H9 (cell line): ENCODE measurements around the gene PDE7B. TPM values are rescaled to one million over a fixed set of nuclear protein-coding genes. Genes with fewer than 3 reads are reported as not detected.

Experiments used
- DNase-seq: peaks from one replicate; pipeline ENCODE4 v3.0.0-alpha.2; 2017
- H2AFZ ChIP-seq: one replicate; pipeline ENCODE4 v1.6.1; 2013; ENCODE audit warnings: mild to moderate bottlenecking, low read length, control low read depth, moderate library complexity
- H2AK5ac ChIP-seq: 2 replicates; pipeline ENCODE4 v1.6.1; 2013; ENCODE audit warnings: low read length, control low read depth, mixed read lengths; ENCODE audit not compliant: insufficient read length
- H2BK120ac ChIP-seq: one replicate; pipeline ENCODE4 v1.6.1; 2013; ENCODE audit warnings: low read depth, mild to moderate bottlenecking, low read length, control low read depth, inconsistent platforms; ENCODE audit not compliant: poor library complexity, severe bottlenecking
- H2BK12ac ChIP-seq: 2 replicates; pipeline ENCODE4 v1.6.1; 2013; ENCODE audit warnings: low read length, control low read depth, mixed read lengths, low read depth; ENCODE audit not compliant: insufficient read length
- H2BK15ac ChIP-seq: 2 replicates; pipeline ENCODE4 v1.6.1; 2013; ENCODE audit warnings: low read depth, low read length, control low read depth
- H2BK20ac ChIP-seq: one replicate; pipeline ENCODE4 v1.6.1; 2013; ENCODE audit warnings: low read depth, mild to moderate bottlenecking, low read length, control low read depth, inconsistent platforms; ENCODE audit not compliant: poor library complexity, severe bottlenecking
- H2BK5ac ChIP-seq: 2 replicates; pipeline ENCODE4 v1.6.1; 2013; ENCODE audit warnings: low read length, control low read depth, mixed read lengths; ENCODE audit not compliant: insufficient read length
- H3K14ac ChIP-seq: 2 replicates; pipeline ENCODE4 v1.6.1; 2013; ENCODE audit warnings: low read length, control low read depth; ENCODE audit not compliant: insufficient read depth
- H3K18ac ChIP-seq: 2 replicates; pipeline ENCODE4 v1.6.1; 2013; ENCODE audit warnings: low read depth, mild to moderate bottlenecking, mixed read lengths, low read length, control low read depth; ENCODE audit not compliant: insufficient read length
- H3K23ac ChIP-seq: 2 replicates; pipeline ENCODE4 v1.6.1; 2013; ENCODE audit warnings: low read length, control low read depth, mixed read lengths, low read depth; ENCODE audit not compliant: insufficient read length
- H3K23me2 ChIP-seq: 2 replicates; pipeline ENCODE4 v1.6.1; 2013; ENCODE audit warnings: low read depth, mild to moderate bottlenecking, mixed read lengths, low read length, control low read depth; ENCODE audit not compliant: insufficient read length, poor library complexity, severe bottlenecking
- H3K27ac ChIP-seq: 2 replicates; pipeline ENCODE4 v1.5.1; 2013; ENCODE audit warnings: low read length, control low read depth, mixed read lengths, low read depth; ENCODE audit not compliant: insufficient read length
- H3K27me3 ChIP-seq: 2 replicates; pipeline ENCODE4 v1.6.1; 2013; ENCODE audit warnings: low read length, control low read depth, inconsistent platforms; ENCODE audit not compliant: insufficient read depth
- H3K4ac ChIP-seq: 2 replicates; pipeline ENCODE4 v1.6.1; 2013; ENCODE audit warnings: low read depth, mild to moderate bottlenecking, control low read depth, inconsistent platforms, low read length, moderate library complexity
- H3K4me1 ChIP-seq: 2 replicates; pipeline ENCODE4 v1.6.1; 2013; ENCODE audit warnings: low read length, control low read depth, inconsistent platforms; ENCODE audit not compliant: insufficient read depth
- H3K4me2 ChIP-seq: 2 replicates; pipeline ENCODE4 v1.6.1; 2013; ENCODE audit warnings: low read length, control low read depth, mixed read lengths; ENCODE audit not compliant: insufficient read length, insufficient read depth
- H3K56ac ChIP-seq: 2 replicates; pipeline ENCODE4 v1.6.1; 2013; ENCODE audit warnings: low read depth, mild to moderate bottlenecking, mixed read lengths, low read length, control low read depth; ENCODE audit not compliant: insufficient read length
- H3K79me1 ChIP-seq: 2 replicates; pipeline ENCODE4 v1.6.1; 2013; ENCODE audit warnings: low read depth, mild to moderate bottlenecking, moderate library complexity, low read length, control low read depth, inconsistent platforms; ENCODE audit not compliant: insufficient read depth, poor library complexity, severe bottlenecking
- H3K79me2 ChIP-seq: 2 replicates; pipeline ENCODE4 v1.6.1; 2013; ENCODE audit warnings: low read length, control low read depth, inconsistent platforms; ENCODE audit not compliant: insufficient read depth
- H3K9ac ChIP-seq: 2 replicates; pipeline ENCODE4 v1.6.1; 2013; ENCODE audit warnings: low read length, control low read depth, mixed read lengths; ENCODE audit not compliant: insufficient read length; ENCODE audit errors: extremely low read depth
- H3K9me3 ChIP-seq: one replicate; pipeline ENCODE4 v1.6.1; 2013; ENCODE audit warnings: low read depth, low read length, inconsistent platforms; ENCODE audit not compliant: control insufficient read depth
- H3T11ph ChIP-seq: one replicate; pipeline ENCODE4 v1.6.1; 2013; ENCODE audit warnings: mild to moderate bottlenecking, low read length, control low read depth, inconsistent platforms
- H4K20me1 ChIP-seq: one replicate; pipeline ENCODE4 v1.6.1; 2013; ENCODE audit not compliant: control insufficient read depth, insufficient read length, insufficient read depth
- H4K5ac ChIP-seq: 2 replicates; pipeline ENCODE4 v1.6.1; 2013; ENCODE audit warnings: low read depth, mild to moderate bottlenecking, mixed read lengths, low read length, control low read depth; ENCODE audit not compliant: insufficient read length
- H4K8ac ChIP-seq: replicated peaks from 2 replicates; pipeline ENCODE4 v1.6.1; 2013; ENCODE audit warnings: low read length, control low read depth, mixed read lengths, low read depth; ENCODE audit not compliant: insufficient read length
- H4K91ac ChIP-seq: 2 replicates; pipeline ENCODE4 v1.6.1; 2013; ENCODE audit warnings: low read depth, mild to moderate bottlenecking, moderate library complexity, mixed read lengths, low read length, control low read depth; ENCODE audit not compliant: insufficient read length
- H3K27ac Mint-ChIP-seq, 3 experiments: 2 replicates in 2 of 3; 3 replicates in 1 of 3; pipeline ENCODE4 v1.8.0; 2020 to 2021; ENCODE audit warnings: mixed read lengths in 3 of 3, mild to moderate bottlenecking in 1 of 3, moderate library complexity in 1 of 3
- H3K27me3 Mint-ChIP-seq: 2 replicates; pipeline ENCODE4 v1.8.0; 2021; ENCODE audit warnings: low read depth, mild to moderate bottlenecking, moderate library complexity, mixed read lengths
- H3K36me3 Mint-ChIP-seq, 3 experiments: 2 replicates in 2 of 3; 3 replicates in 1 of 3; pipeline ENCODE4 v1.8.0; 2020 to 2021; ENCODE audit warnings: low read depth in 3 of 3, mixed read lengths in 3 of 3; ENCODE audit not compliant: insufficient read depth in 1 of 3
- H3K4me1 Mint-ChIP-seq, 2 experiments: 2 replicates each; pipeline ENCODE4 v1.8.0; 2020; ENCODE audit warnings: mixed read lengths in 2 of 2
- H3K4me3 Mint-ChIP-seq, 2 experiments: 2 replicates in 1 of 2; 3 replicates in 1 of 2; pipeline ENCODE4 v1.8.0; 2020 to 2021; ENCODE audit warnings: mild to moderate bottlenecking in 2 of 2, mixed read lengths in 2 of 2, moderate library complexity in 1 of 2
- H3K9me3 Mint-ChIP-seq, 2 experiments: 2 replicates in 1 of 2; 3 replicates in 1 of 2; pipeline ENCODE4 v1.8.0; 2020; ENCODE audit warnings: mild to moderate bottlenecking in 2 of 2, mixed read lengths in 2 of 2, moderate library complexity in 1 of 2
- WGBS: extraction: QIAGEN DNeasy Blood & Tissue Kit; methylation state at CpG from one replicate; pipeline ENCODE4 v1.1.7; 2013; ENCODE audit warnings: missing lambda C conversion rate, low lambda C conversion rate, mixed read lengths; ENCODE audit not compliant: insufficient read length; ENCODE audit errors: extremely low coverage; 5-methylcytosine and 5-hydroxymethylcytosine counted together
- total RNA-seq: library from RNA; stranded (reverse); gene quantifications from 2 replicates; pipeline ENCODE4 v1.2.1, GENCODE V29; 2021
- TF ChIP-seq, protein P1 (sequence below): fragments of 200-600 bp; sonication (generic); conservative IDR thresholded peaks from 3 replicates; pipeline ENCODE4 v1.8.0; 2021; ENCODE audit warnings: antibody characterized with exemption, mild to moderate bottlenecking

Gene PDE7B
- total RNA-seq, 1 experiment from 2014 or later: not detected

DNA sequence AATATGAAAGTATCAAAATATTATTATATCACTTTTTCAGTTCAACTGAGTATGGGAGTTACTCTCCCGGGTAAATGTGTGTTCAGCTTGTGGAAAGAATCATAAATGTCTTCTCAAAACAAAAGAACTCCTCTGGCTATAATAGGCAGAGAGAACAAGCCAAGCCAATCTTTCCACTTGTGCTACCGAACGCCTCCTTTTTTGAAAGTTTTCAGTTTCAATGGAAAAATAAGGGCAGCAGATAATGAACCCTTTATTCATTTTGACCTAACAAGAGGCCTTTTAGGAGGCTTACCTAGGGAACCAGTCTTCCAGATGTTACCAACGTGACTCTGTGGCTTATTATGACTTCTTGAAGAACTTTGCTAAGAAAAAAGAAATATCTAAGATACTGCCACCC, 67.5 kb downstream of the PDE7B start:
- H3K4me1 ChIP-seq: peaks cover 4% of the 10 kb centered on the region
- no peak overlapping the region for H3K9ac ChIP-seq
- no peak overlapping the region for H2BK5ac ChIP-seq
- WGBS: no CpG with 5 or more reads among the region's 4 CpGs
- H3K4ac ChIP-seq: no peak overlapping the region
- no peak overlapping the region for H4K5ac ChIP-seq
- no peak overlapping the region for H2BK20ac ChIP-seq
- H3K9me3 ChIP-seq: no peaks in the 10 kb centered on the region
- no peaks in the 10 kb centered on the region for H3K79me2 ChIP-seq
- no peak overlapping the region for H3K56ac ChIP-seq
- H2BK120ac ChIP-seq: no peak overlapping the region
- H3K9me3 Mint-ChIP-seq: no peaks in the 10 kb centered on the region
- H3K36me3 Mint-ChIP-seq: no peaks in the 10 kb centered on the region
- no peak overlapping the region for H3T11ph ChIP-seq
- H4K91ac ChIP-seq: no peak overlapping the region
- H2AFZ ChIP-seq: no peak overlapping the region
- H3K4me1 Mint-ChIP-seq: peaks cover 17 to 20% of the 10 kb centered on the region in 2 experiments
- H3K23ac ChIP-seq: no peak overlapping the region
- H3K18ac ChIP-seq: no peak overlapping the region
- no peak overlapping the region for H3K14ac ChIP-seq
- no peak overlapping the region for H3K4me3 Mint-ChIP-seq
- no peaks in the 10 kb centered on the region for H4K20me1 ChIP-seq
- no peak overlapping the region for H2BK15ac ChIP-seq
- TF ChIP-seq, protein P1, sequence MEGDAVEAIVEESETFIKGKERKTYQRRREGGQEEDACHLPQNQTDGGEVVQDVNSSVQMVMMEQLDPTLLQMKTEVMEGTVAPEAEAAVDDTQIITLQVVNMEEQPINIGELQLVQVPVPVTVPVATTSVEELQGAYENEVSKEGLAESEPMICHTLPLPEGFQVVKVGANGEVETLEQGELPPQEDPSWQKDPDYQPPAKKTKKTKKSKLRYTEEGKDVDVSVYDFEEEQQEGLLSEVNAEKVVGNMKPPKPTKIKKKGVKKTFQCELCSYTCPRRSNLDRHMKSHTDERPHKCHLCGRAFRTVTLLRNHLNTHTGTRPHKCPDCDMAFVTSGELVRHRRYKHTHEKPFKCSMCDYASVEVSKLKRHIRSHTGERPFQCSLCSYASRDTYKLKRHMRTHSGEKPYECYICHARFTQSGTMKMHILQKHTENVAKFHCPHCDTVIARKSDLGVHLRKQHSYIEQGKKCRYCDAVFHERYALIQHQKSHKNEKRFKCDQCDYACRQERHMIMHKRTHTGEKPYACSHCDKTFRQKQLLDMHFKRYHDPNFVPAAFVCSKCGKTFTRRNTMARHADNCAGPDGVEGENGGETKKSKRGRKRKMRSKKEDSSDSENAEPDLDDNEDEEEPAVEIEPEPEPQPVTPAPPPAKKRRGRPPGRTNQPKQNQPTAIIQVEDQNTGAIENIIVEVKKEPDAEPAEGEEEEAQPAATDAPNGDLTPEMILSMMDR: no peak
- no peaks in the 10 kb centered on the region for H3K23me2 ChIP-seq
- no peaks in the 10 kb centered on the region for H3K27me3 ChIP-seq
- no peak overlapping the region for H3K27ac ChIP-seq
- H3K27ac Mint-ChIP-seq: no peak overlapping the region
- no peak for DNase-seq
- no peak overlapping the region for H3K4me2 ChIP-seq
- H3K79me1 ChIP-seq: no peaks in the 10 kb centered on the region
- H2BK12ac ChIP-seq: no peak overlapping the region
- H2AK5ac ChIP-seq: no peak overlapping the region
- no peaks in the 10 kb centered on the region for H3K27me3 Mint-ChIP-seq
- no peak overlapping the region for H4K8ac ChIP-seq
